Nucleus accumbens (tissue), 56 donors: ENCODE results near the gene ZNF45.
"Not testable (repeated sequence)": the region's sequence is repeated elsewhere in the genome, so short reads cannot be mapped to it uniquely, and the experiment has no call there.

Experiments
- DNase-seq, 56 donors: peaks; one replicate each; lab custom pipeline; 2025; lab: John Stamatoyannopoulos, UW

The ZNF45 gene

GRCh38 chr19:43914051-43914450 is 21.0 kb downstream of the ZNF45 start:
- no peak for DNase-seq

- DNase-seq = no peak
Measured at GRCh38 chr19:43913383-43913782, 21.7 kb downstream of the ZNF45 start.

- DNase-seq = no peak
Measured at GRCh38 chr19:43910884-43911283, 24.2 kb downstream of the ZNF45 start.

GRCh38 chr19:43908659-43909058 is 26.4 kb downstream of the ZNF45 start:
- DNase-seq = no peak

GRCh38 chr19:43906774-43907173 is 28.3 kb downstream of the ZNF45 start:
- DNase-seq = no peak

- DNase-seq = no peak
Measured at GRCh38 chr19:43905897-43906296, 29.2 kb downstream of the ZNF45 start.

GRCh38 chr19:43902399-43902798 is 32.7 kb downstream of the ZNF45 start:
- no peak for DNase-seq

- peak in 53 of 56 donors; percentile 13 to 91 (median 68) for DNase-seq
Measured at GRCh38 chr19:43901395-43902390, 33.4 kb downstream of the ZNF45 start.

- DNase-seq = no peak
Measured at GRCh38 chr19:43895727-43896308, 39.3 kb downstream of the ZNF45 start.

- no peak for DNase-seq
Measured at GRCh38 chr19:43883864-43884263, 51.2 kb downstream of the ZNF45 start, which contains the start of gene ZNF404. ZNF404 (minus strand) TSS chr19:43883964.

- no peak for DNase-seq
Measured at GRCh38 chr19:43880483-43880882, 54.6 kb downstream of the ZNF45 start.

GRCh38 chr19:43872547-43873336 is 62.3 kb downstream of the ZNF45 start:
- DNase-seq = no peak

GRCh38 chr19:43866923-43867322 is 68.2 kb downstream of the ZNF45 start:
- DNase-seq = not testable (repeated sequence)
